Activated CD8-positive, alpha-beta memory T cell treated with anti-CD3 and anti-CD28 coated beads for 4 hours (primary cell): Measurements from ENCODE around the gene LRRC41.
"Not testable (repeated sequence)": the region's sequence is repeated elsewhere in the genome, so short reads cannot be mapped to it uniquely, and the experiment has no call there.

Source experiments
- DNase-seq, 2 donors: peaks; one replicate each; pipeline ENCODE4 v3.0.0-alpha.2; 2020; ENCODE audit warnings: low read depth in 2 of 2

The LRRC41 gene

DNA sequence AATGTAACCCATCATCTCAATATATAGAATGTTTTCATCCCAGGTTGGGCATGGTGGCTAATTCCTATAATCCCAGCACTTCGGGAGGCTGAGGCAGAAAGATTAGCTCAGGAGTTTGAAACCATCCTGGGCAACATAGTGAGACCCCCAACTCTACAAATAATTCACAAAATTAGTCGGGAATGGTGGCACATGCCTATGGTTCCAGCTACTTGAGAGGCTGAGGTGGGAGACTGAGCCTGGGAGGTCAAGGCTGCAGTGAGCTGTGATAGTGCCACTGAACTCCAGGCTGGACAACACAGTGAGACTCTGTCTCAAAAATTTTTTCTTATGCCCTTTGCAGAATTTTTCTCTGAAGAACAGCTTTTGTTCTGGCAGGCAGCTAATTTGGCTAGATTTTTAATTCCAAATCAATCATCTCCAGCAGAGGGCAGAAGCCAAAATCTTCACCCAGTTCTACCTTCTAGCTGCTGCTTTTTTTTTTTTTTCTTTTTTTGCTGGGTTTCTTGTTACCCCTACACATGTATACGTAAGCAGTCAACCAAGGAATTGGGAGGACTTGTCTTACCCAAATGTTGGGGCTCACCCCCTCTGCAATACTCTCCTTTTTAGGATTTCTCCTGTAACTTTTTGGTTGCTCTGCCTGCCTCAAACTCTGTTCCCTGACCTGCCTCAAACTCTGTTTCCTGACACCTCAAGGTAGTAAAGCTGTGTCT is 58.6 kb downstream of the LRRC41 start:
- DNase-seq = no peak

DNA sequence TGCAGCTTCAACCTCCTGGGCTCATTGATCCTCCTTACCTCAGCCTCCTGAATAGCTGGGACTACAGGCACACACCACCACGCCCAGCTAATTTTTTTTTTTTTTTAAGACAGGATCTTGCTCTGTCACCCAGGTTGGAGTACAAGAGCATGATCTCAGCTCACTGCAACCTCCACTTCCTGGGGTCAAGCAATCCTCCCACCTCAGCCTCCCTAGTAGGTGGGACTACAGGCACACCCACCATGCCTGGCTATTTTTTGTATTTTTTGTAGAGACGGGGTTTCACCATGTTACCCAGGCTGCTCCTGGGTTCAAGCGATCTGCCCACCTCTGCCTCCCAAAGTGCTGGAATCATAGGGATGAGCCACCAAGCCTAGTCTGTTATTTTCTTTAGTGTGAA is 59.6 kb downstream of the LRRC41 start:
- DNase-seq = not testable (repeated sequence)

- no peak for DNase-seq
Observed at GRCh38 chr1:46242918-46243317, 60.5 kb downstream of the LRRC41 start.

DNA sequence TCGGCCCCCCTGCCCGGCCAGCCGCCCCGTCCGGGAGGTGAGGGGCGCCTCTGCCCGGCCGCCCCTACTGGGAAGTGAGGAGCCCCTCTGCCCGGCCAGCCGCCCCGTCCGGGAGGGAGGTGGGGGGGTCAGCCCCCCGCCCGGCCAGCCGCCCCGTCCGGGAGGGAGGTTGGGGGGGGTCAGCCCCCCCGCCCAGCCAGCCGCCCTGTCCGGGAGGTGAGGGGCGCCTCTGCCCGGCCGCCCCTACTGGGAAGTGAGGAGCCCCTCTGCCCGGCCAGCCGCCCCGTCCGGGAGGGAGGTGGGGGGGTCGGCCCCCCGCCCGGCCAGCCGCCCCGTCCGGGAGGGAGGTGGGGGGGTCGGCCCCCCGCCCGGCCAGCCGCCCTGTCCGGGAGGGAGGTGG is 61.7 kb downstream of the LRRC41 start:
- not testable (repeated sequence) for DNase-seq

- DNase-seq = not testable (repeated sequence)
Observed at GRCh38 chr1:46238865-46239264, 64.6 kb downstream of the LRRC41 start.

- no peak for DNase-seq
Observed at GRCh38 chr1:46236882-46237281, 66.5 kb downstream of the LRRC41 start.

- not testable (repeated sequence) for DNase-seq
Observed at GRCh38 chr1:46231231-46231630, 72.2 kb downstream of the LRRC41 start.
